ENCODE data around the gene MAP3K1. TPM values are rescaled to one million over a fixed set of nuclear protein-coding genes. Genes with fewer than 3 reads are reported as not detected.
"Not testable (repeated sequence)": the region's sequence is repeated elsewhere in the genome, so short reads cannot be mapped to it uniquely, and the experiment has no call there.

MAP3K1 gene
- total RNA-seq, 2 donors from 2014 or later = 21.4 to 22.6 TPM

DNA sequence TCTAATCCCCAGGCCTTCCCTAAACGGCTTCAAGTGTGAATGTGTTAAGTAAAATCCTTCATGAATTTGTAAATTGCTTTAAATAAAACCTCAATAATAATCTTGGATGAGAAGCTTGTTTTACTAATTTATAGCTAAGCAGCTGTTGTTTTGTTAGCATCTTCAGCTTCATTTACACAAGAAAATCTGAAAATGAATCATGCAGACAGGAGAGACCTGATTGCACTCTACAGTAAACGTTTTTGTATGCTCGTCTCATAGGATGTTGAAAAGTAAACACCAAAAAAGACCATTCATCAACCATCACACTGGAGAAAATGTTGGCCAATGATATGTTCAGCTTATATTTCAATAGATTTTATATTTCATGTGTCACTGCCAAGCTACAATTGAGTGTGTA lies 40.4 kb upstream of the MAP3K1 start:
- Histone ChIP-seq H3K4me3 (no peak overlapping the region), H3K4me1 (no peaks in the 10 kb centered on the region), H3K36me3 (replicated peaks in 1 of 2; ENCODE audit: insufficient read depth in 1 of 2, low read depth in 2 of 2) (no peaks in the 10 kb centered on the region), H3K9me3 (no peaks in the 10 kb centered on the region), H3K27ac (no peak overlapping the region), H3K27me3 (no peaks in the 10 kb centered on the region)
- TF ChIP-seq, protein P1, sequence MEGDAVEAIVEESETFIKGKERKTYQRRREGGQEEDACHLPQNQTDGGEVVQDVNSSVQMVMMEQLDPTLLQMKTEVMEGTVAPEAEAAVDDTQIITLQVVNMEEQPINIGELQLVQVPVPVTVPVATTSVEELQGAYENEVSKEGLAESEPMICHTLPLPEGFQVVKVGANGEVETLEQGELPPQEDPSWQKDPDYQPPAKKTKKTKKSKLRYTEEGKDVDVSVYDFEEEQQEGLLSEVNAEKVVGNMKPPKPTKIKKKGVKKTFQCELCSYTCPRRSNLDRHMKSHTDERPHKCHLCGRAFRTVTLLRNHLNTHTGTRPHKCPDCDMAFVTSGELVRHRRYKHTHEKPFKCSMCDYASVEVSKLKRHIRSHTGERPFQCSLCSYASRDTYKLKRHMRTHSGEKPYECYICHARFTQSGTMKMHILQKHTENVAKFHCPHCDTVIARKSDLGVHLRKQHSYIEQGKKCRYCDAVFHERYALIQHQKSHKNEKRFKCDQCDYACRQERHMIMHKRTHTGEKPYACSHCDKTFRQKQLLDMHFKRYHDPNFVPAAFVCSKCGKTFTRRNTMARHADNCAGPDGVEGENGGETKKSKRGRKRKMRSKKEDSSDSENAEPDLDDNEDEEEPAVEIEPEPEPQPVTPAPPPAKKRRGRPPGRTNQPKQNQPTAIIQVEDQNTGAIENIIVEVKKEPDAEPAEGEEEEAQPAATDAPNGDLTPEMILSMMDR (IDR thresholded peaks at IDR 0.05) = no peak
- no peak for TF ChIP-seq POLR2A (IDR thresholded peaks at IDR 0.05)
- DNase-seq = no peak
- 59 to 67% methylated on average over 3 of the region's 3 CpGs for WGBS, 2 donors
- intact Hi-C loops (cut with DNase I) = no loop called here
- no peak for ATAC-seq

DNA sequence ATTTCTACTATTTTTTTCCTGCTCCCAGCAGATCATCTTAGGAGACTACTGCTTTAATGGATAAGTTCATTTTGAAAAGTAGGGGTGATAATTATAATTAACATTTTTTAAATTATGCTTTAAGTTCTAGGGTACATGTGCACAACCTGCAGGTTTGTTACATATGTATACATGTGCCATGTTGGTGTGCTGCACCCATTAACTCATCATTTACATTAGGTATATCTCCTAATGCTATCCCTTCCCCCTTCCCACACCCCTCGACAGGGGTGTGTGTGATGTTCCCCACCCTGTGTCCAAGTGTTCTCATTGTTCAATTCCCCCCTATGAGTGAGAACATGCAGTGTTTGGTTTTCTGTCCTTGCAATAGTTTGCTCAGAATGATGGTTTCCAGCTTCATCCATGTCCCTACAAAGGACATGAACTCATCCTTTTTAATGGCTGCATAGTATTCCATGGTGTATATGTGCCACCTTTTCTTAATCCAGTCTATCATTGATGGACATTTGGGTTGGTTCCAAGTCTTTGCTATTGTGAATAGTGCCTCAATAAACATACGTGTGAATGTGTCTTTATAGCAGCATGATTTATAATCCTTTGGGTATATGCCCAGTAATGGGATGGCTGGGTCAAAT lies 39.0 kb upstream of the MAP3K1 start:
- intact Hi-C loops (cut with DNase I); H3K9me3 ChIP-seq; H3K4me3 ChIP-seq; H3K4me1 ChIP-seq; H3K27me3 ChIP-seq; ATAC-seq; DNase-seq; H3K27ac ChIP-seq; H3K36me3 ChIP-seq (replicated peaks in 1 of 2; ENCODE audit: insufficient read depth in 1 of 2, low read depth in 2 of 2): not testable (repeated sequence)
- 52 to 54% methylated on average over 2 of the region's 2 CpGs for WGBS, 2 donors

DNA sequence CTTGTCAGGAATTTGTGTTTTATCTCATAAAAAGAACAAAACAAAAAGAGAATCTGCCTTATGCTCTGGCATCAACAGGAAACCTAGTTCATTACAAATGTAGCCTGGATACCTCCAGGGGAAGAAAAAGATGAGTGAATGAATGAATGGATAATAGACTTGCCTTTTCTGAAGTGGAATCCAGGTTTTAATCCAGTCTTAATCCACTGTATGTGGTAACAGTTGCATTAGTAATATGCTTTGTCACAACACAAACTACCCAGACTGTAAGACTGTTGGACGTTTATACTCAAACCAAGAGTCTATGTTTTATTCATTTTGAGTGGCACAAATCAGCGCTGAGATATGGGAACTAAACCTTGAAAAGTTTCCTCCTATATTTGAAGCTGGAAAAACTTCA lies 32.1 kb upstream of the MAP3K1 start:
- 77 to 86% methylated on average over 2 of the region's 2 CpGs for WGBS, 2 donors
- TF ChIP-seq POLR2A (IDR thresholded peaks at IDR 0.05) = no peak
- TF ChIP-seq, protein P1 (IDR thresholded peaks at IDR 0.05) = no peak
- Histone ChIP-seq H3K4me3 (no peak overlapping the region), H3K27ac (no peak overlapping the region), H3K4me1 (no peaks in the 10 kb centered on the region), H3K9me3 (no peaks in the 10 kb centered on the region), H3K27me3 (no peaks in the 10 kb centered on the region), H3K36me3 (replicated peaks in 1 of 2; ENCODE audit: insufficient read depth in 1 of 2, low read depth in 2 of 2) (no peaks in the 10 kb centered on the region)
- no peak for DNase-seq
- intact Hi-C loops (cut with DNase I) = no loop called here
- no peak for ATAC-seq

DNA sequence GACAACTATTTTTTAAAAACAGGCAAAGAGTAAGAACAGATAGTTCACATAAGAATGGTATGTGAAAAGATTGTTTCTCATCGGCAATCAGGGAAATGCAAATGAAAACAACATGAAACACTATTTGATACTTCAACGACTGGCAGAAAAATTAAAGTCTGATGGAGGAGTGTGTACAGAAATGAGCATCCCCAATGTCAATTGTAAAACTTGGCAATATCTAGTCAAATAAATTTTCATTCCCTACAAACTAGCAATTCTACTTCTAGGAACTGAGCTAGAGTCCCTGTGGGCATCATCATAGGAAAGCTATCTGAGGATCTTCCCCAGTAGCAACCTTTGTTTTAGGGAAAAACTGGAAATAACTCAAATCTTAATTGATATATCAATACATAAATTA lies 29.0 kb upstream of the MAP3K1 start:
- TF ChIP-seq, protein P1 (IDR thresholded peaks at IDR 0.05) = no peak
- TF ChIP-seq POLR2A (IDR thresholded peaks at IDR 0.05) = no peak
- Histone ChIP-seq H3K4me1 (no peaks in the 10 kb centered on the region), H3K36me3 (replicated peaks in 1 of 2; ENCODE audit: insufficient read depth in 1 of 2, low read depth in 2 of 2) (no peaks in the 10 kb centered on the region), H3K4me3 (no peak overlapping the region), H3K27ac (no peak overlapping the region), H3K27me3 (no peaks in the 10 kb centered on the region), H3K9me3 (no peaks in the 10 kb centered on the region)
- DNase-seq (no peak), ATAC-seq (no peak)
- 86 to 94% methylated on average over 2 of the region's 2 CpGs for WGBS, 2 donors
- intact Hi-C loops (cut with DNase I) = no loop called here

DNA sequence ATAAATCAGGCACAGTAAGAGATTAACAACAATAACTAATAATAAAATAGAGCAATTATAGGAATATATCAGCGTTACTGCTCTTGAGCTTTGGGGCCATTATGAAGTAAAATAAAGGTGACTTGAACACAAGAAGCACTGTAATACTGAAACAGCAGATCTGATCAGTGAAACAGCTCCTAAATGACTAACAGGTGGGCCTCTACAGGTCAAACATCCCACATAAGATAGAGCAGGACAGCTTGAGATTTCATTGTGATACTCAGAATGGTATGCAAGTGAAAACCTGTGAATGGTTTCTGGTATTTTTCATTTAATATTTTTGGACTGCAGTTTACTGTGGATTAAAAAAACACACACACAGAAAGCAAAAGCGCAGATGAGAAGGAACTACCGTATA lies 24.0 kb upstream of the MAP3K1 start:
- DNase-seq = no peak
- Histone ChIP-seq H3K9me3 (no peaks in the 10 kb centered on the region), H3K27ac (no peak overlapping the region), H3K27me3 (no peaks in the 10 kb centered on the region), H3K4me3 (no peak overlapping the region), H3K36me3 (replicated peaks in 1 of 2; ENCODE audit: insufficient read depth in 1 of 2, low read depth in 2 of 2) (no peaks in the 10 kb centered on the region), H3K4me1 (no peaks in the 10 kb centered on the region)
- WGBS, 2 donors = 90 to 92% methylated on average over 3 of the region's 3 CpGs
- no peak for TF ChIP-seq POLR2A (IDR thresholded peaks at IDR 0.05)
- TF ChIP-seq, protein P1 (IDR thresholded peaks at IDR 0.05) = no peak
- intact Hi-C loops (cut with DNase I) = no loop called here
- no peak for ATAC-seq
